GM12878 (cell line): ENCODE results near the gene PTPRM. TPM values are rescaled to one million over a fixed set of nuclear protein-coding genes. Genes with fewer than 3 reads are reported as not detected.

Experiments
- ATAC-seq: fragments of 200-7000 bp; cut with Tn5 transposase; 3 replicates; pipeline ENCODE4 v1.9.1; 2020; ENCODE audit warnings: mild to moderate bottlenecking, moderate library complexity
- BruUV-seq: library from RNA; stranded (reverse); fragments of 400-500 nt; replicated peaks from 2 replicates; lab custom pipeline; 2021; lab: Mats Ljungman, UMichigan
- CTCF ChIA-PET: fragments of 300-600 bp; sonication (Branson Sonifier 250); formaldehyde crosslinking; extraction: SDS; loops from one replicate; lab custom pipeline; 2021; ENCODE audit warnings: inconsistent platforms; lab: Yijun Ruan, JAX
- POLR2A ChIA-PET: fragments of 350-600 bp; formaldehyde crosslinking; extraction: SDS; loops from one replicate; lab custom pipeline; 2021; ENCODE audit warnings: inconsistent platforms; lab: Charles Lee
- RAD21 ChIA-PET: fragments of 300-600 bp; sonication (Branson Sonifier 250); formaldehyde crosslinking; loops from one replicate; lab custom pipeline; 2023; ENCODE audit warnings: antibody characterized with exemption; ENCODE audit not compliant: unreplicated experiment; lab: Charles Lee
- SMC1A ChIA-PET: fragments of 300-600 bp; sonication (Branson Sonifier 250); formaldehyde crosslinking; loops from one replicate; lab custom pipeline; 2023; ENCODE audit not compliant: unreplicated experiment, uncharacterized antibody; lab: Charles Lee
- DNase-seq: peaks from one replicate; pipeline ENCODE4 v3.0.0-alpha.2; 2011; ENCODE audit warnings: low read depth, low spot score
- FAIRE-seq: peaks from 3 replicates; lab custom pipeline; 2011; peaks lifted over from hg19 to GRCh38; lab: Jason Lieb, UNC
- H2AFZ ChIP-seq: 2 replicates; pipeline ENCODE4 v1.6.0; 2011; ENCODE audit warnings: low read depth, low read length, control low read depth; ENCODE audit not compliant: control insufficient read depth
- H3K27ac ChIP-seq: 2 replicates; pipeline ENCODE4 v1.5.1; 2011; ENCODE audit warnings: control low read depth; ENCODE audit not compliant: control insufficient read depth, insufficient read depth
- H3K27me3 ChIP-seq, 2 experiments: replicated peaks in 1 of 2; 2 replicates each; pipeline versions ENCODE4 v1.6.0 to v1.6.1; 2011; ENCODE audit warnings: low read length in 1 of 2; ENCODE audit not compliant: control insufficient read depth in 2 of 2, insufficient read depth in 2 of 2
- H3K36me3 ChIP-seq, 2 experiments: 2 replicates each; pipeline ENCODE4 v1.5.1; 2011; ENCODE audit warnings: low read length in 1 of 2; ENCODE audit not compliant: control insufficient read depth in 2 of 2, insufficient read depth in 2 of 2
- H3K4me1 ChIP-seq: 2 replicates; pipeline ENCODE4 v1.6.1; 2011; ENCODE audit warnings: mild to moderate bottlenecking, low read length, moderate library complexity, mixed read lengths; ENCODE audit not compliant: control insufficient read depth, insufficient read depth
- H3K4me2 ChIP-seq: 2 replicates; pipeline ENCODE4 v1.6.0; 2011; ENCODE audit warnings: control low read depth; ENCODE audit not compliant: control insufficient read depth, insufficient read depth
- H3K4me3 ChIP-seq: fragments of 200-600 bp; sonication (generic); 2 replicates; pipeline ENCODE4 v1.5.1; 2016
- H3K79me2 ChIP-seq: 2 replicates; pipeline ENCODE4 v1.6.0; 2011; ENCODE audit warnings: low read length; ENCODE audit not compliant: control insufficient read depth, insufficient read depth
- H3K9ac ChIP-seq: 2 replicates; pipeline ENCODE4 v1.8.0; 2011; ENCODE audit warnings: low read length, control low read depth, mixed read lengths; ENCODE audit not compliant: control insufficient read depth, insufficient read depth
- H3K9me3 ChIP-seq: replicated peaks from 3 replicates; pipeline ENCODE4 v1.5.1; 2011; ENCODE audit warnings: mild to moderate bottlenecking, low read length; ENCODE audit not compliant: control insufficient read depth, insufficient read depth
- H4K20me1 ChIP-seq: 2 replicates; pipeline ENCODE4 v1.6.0; 2011; ENCODE audit not compliant: control insufficient read depth, insufficient read depth
- ATF7 ChIP-seq: fragments of 450-650 bp; IDR thresholded peaks from 2 replicates; pipeline ENCODE4 v1.6.1; 2016; ENCODE audit warnings: low read depth, mild to moderate bottlenecking
- CBX3 ChIP-seq: fragments of 200-600 bp; sonication (generic); IDR thresholded peaks from 2 replicates; pipeline ENCODE4 v1.6.1; 2016; ENCODE audit warnings: low read depth, borderline replicate concordance
- CTCF ChIP-seq, 3 experiments: IDR thresholded peaks in 2 of 3; conservative IDR thresholded peaks in 1 of 3; 2 replicates each; pipeline ENCODE4 v1.5.1; 2011; ENCODE audit warnings: low read depth in 3 of 3, low read length in 3 of 3, mild to moderate bottlenecking in 3 of 3, control low read depth in 2 of 3, moderate library complexity in 2 of 3, inconsistent platforms in 1 of 3, mixed read lengths in 1 of 3; ENCODE audit not compliant: control insufficient read depth in 2 of 3, insufficient read depth in 1 of 3; ENCODE audit errors: extremely low read depth in 1 of 3
- CUX1 ChIP-seq: IDR thresholded peaks from 2 replicates; pipeline ENCODE4 v1.6.1; 2012; ENCODE audit warnings: improper control_type of control experiment, low read depth, low read length; ENCODE audit not compliant: insufficient replicate concordance
- GABPA ChIP-seq: IDR thresholded peaks from 2 replicates; pipeline ENCODE4 v1.6.1; 2014; ENCODE audit warnings: antibody characterized with exemption, low read depth, mild to moderate bottlenecking, inconsistent platforms
- NFYB ChIP-seq: IDR thresholded peaks from 2 replicates; pipeline ENCODE4 v1.6.1; 2011; ENCODE audit warnings: low read depth, mild to moderate bottlenecking, low read length, improper control_type of control experiment, moderate library complexity; ENCODE audit not compliant: insufficient read depth
- PKNOX1 ChIP-seq: fragments of 450-650 bp; IDR thresholded peaks from 2 replicates; pipeline ENCODE4 v1.6.1; 2016; ENCODE audit warnings: mild to moderate bottlenecking
- POU2F2 ChIP-seq: IDR thresholded peaks from 3 replicates; pipeline ENCODE4 v1.6.1; 2011; ENCODE audit warnings: low read depth, mild to moderate bottlenecking, low read length, borderline replicate concordance
- RELA ChIP-seq: fragments of 450-650 bp; IDR thresholded peaks from 2 replicates; pipeline ENCODE4 v1.8.0; 2014; ENCODE audit warnings: borderline replicate concordance; ENCODE audit not compliant: partially characterized antibody
- RELB ChIP-seq: fragments of 450-650 bp; IDR thresholded peaks from 2 replicates; pipeline ENCODE4 v1.6.1; 2017; ENCODE audit warnings: low read depth, mild to moderate bottlenecking, moderate library complexity
- SREBF1 ChIP-seq: IDR thresholded peaks from 2 replicates; pipeline ENCODE4 v1.6.1; 2012; ENCODE audit warnings: mild to moderate bottlenecking, low read length
- TCF3 ChIP-seq: IDR thresholded peaks from 2 replicates; pipeline ENCODE4 v1.6.1; 2012; ENCODE audit warnings: low read depth, mild to moderate bottlenecking, low read length, borderline replicate concordance; ENCODE audit not compliant: insufficient read depth
- WRNIP1 ChIP-seq: IDR thresholded peaks from 2 replicates; pipeline ENCODE4 v1.6.1; 2011; ENCODE audit warnings: low read depth, low read length, improper control_type of control experiment, borderline replicate concordance
- WGBS: methylation state at CpG from one replicate; pipeline ENCODE4 v1.1.6; 2016; ENCODE audit warnings: low lambda C conversion rate; ENCODE audit not compliant: insufficient replicate concordance, insufficient coverage; ENCODE audit errors: missing lambda C conversion rate; 5-methylcytosine and 5-hydroxymethylcytosine counted together
- in situ Hi-C: fragments of 300-500 bp; cut with MboI; formaldehyde crosslinking; loops from 9 replicates; pipeline ENCODE4 v1.14.3; 2018; ENCODE audit warnings: mixed read lengths
- intact Hi-C: fragments of 100-400 bp; cut with micrococcal nuclease; formaldehyde crosslinking; loops from one replicate; pipeline ENCODE4 v1.14.2; 2022; ENCODE audit not compliant: unreplicated experiment
- polyA plus RNA-seq, 11 experiments: library from polyadenylated mRNA; depleted of rRNA in 4 of 11; unstranded in 6 of 11; stranded (reverse) in 5 of 11; fragments of >200 nt; fragmentation: Nextera tagmentation in 4 of 11; fragmentation: Illumina TruSeq in 1 of 11; extraction: Ambion mirVana in 4 of 11; extraction: Trizol in 1 of 11; gene quantifications; 1 replicate in 1 of 11; 2 replicates in 10 of 11; pipeline versions ENCODE4 v1.2.1 to v1.2.3, GENCODE V29; 2011 to 2016; ENCODE audit warnings: inconsistent platforms in 2 of 11, missing spikeins in 2 of 11, low read depth in 1 of 11
- total RNA-seq, 4 experiments: library from RNA; depleted of rRNA in 3 of 4; stranded (reverse); fragments of >200 nt in 3 of 4; fragmentation: Illumina TruSeq in 1 of 4; extraction: Trizol in 1 of 4; gene quantifications; 2 replicates each; pipeline versions ENCODE4 v1.2.1 to v1.2.3, GENCODE V29; 2013 to 2021

PTPRM gene
- total and polyA plus RNA-seq, 10 of the 15 experiments (the other 5 are each of a cell fraction or from before 2014, with no cell fraction given), result 0.07 to 22.6 (median 0.60) TPM

DNA sequence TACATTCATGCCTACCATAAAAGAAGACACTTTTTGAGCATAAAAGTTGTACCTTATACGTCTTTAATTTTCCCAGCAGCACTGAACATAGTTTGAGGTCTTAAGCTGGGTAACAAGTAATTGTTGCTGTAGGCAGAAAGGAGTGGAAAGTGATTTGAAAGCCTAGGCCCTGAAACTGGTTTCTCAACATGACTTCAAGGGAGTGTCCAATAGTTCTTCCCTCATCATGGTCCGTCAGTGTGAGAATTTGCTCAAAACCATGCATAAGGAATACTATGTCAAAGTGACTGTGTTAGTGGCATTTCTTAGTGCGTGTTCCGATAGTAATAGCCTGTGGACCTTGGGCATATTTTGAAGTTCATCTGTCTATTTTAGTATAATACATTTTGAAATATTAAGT is 463.1 kb downstream of the PTPRM start (continued):
- no peak for TF ChIP-seq CTCF (IDR thresholded peaks at IDR 0.05 in 2 of 3, conservative IDR thresholded peaks at IDR 0.05 in 1 of 3; ENCODE audit: control insufficient read depth in 2 of 3, extremely low read depth in 1 of 3, insufficient read depth in 1 of 3, low read depth in 3 of 3, low read length in 3 of 3)
- TF ChIP-seq POU2F2, result no peak
- TF ChIP-seq GABPA, result no peak

DNA sequence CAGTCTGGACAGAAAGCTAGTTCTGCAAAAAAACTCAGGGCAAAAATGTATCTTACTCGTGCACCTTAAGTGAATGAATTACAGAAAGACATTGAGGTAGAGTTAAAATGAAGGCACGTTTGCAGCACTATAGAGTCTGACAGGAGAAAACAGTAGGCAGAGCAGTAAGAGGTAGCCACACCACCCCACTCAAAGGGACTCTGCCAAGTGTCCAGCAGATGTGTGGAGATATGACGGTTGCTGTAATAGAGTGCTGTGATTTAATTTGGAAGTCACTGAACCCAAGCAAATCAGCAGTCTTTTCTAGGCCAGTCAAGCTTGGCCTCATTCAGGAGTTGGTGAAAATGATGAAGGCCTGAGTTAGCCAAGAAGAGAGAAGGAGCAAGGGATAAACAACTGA is 464.4 kb downstream of the PTPRM start:
- no peak for FAIRE-seq
- TF ChIP-seq PKNOX1, result no peak
- TF ChIP-seq RELA, result no peak
- TF ChIP-seq CBX3, result no peak
- TF ChIP-seq RELB, result no peak
- TF ChIP-seq TCF3, result no peak
- no peak for TF ChIP-seq NFYB
- TF ChIP-seq WRNIP1, result no peak
- TF ChIP-seq CUX1, result no peak
- no peak for TF ChIP-seq ATF7
- no peak for TF ChIP-seq SREBF1

More for the DNA sequence above, 464.4 kb downstream of the PTPRM start:
- DNase-seq (no peak), ATAC-seq (no peak)
- Histone ChIP-seq H3K27ac (no peak overlapping the region), H3K4me2 (no peak overlapping the region), H3K9ac (no peak overlapping the region), H3K9me3 (no peaks in the 10 kb centered on the region), H3K4me3 (no peak overlapping the region), H3K4me1 (no peaks in the 10 kb centered on the region), H2AFZ (no peak overlapping the region), H3K79me2 (no peaks in the 10 kb centered on the region), H3K36me3 (no peaks in the 10 kb centered on the region), H4K20me1 (no peaks in the 10 kb centered on the region), H3K27me3 (no peaks in the 10 kb centered on the region)
- ChIA-PET SMC1A (no interaction called here), RAD21 (no interaction called here), CTCF (no interaction called here), POLR2A (interaction anchor here (0.6 kb wide), 1 partner anchor 954 kb away, joined by 6 read pairs; no protein-coding TSS in a partner anchor)
- 34% methylated on average over 3 of the region's 3 CpGs for WGBS
- in situ Hi-C loops, result loop anchor here (5.0 kb wide), 1 partner anchor 36 kb away; no protein-coding TSS in a partner anchor
- intact Hi-C loops, result no loop called here
- BruUV-seq, result no TSS peak
